Measurements from ENCODE around the gene RPUSD4. TPM values are rescaled to one million over a fixed set of nuclear protein-coding genes. Genes with fewer than 3 reads are reported as not detected.

RPUSD4 gene
- total and polyA plus RNA-seq, 2 experiments from 2014 or later, result 12.1 to 21.3 TPM

- H3K9me3 ChIP-seq (ENCODE audit: low read depth), result no peaks in the 10 kb centered on the region
- H3K36me3 ChIP-seq (ENCODE audit: low read depth), result peaks cover 16% of the 10 kb centered on the region; the same call in 1 of the 2 replicates
- no peaks in the 10 kb centered on the region for H3F3A ChIP-seq (ENCODE audit: insufficient read depth)
- no peak overlapping the region for H2AFZ ChIP-seq
- H3K9me2 ChIP-seq (ENCODE audit: insufficient read depth), result no peaks in the 10 kb centered on the region
- no peaks in the 10 kb centered on the region for H4K20me1 ChIP-seq (ENCODE audit: insufficient read depth)
- H3K4me2 ChIP-seq (ENCODE audit: unreplicated experiment), result no peak overlapping the region
- no peak for DNase-seq
- no peak overlapping the region for H3K9ac ChIP-seq
- H3K27me3 ChIP-seq (replicated peaks; ENCODE audit: insufficient read depth), result no peaks in the 10 kb centered on the region
- H3K4me3 ChIP-seq, result no peak overlapping the region
- no peak for TF ChIP-seq EZH2phosphoT487 (IDR thresholded peaks at IDR 0.05; ENCODE audit: insufficient read depth, low read depth)
- no peak for TF ChIP-seq EZH2 (IDR thresholded peaks at IDR 0.05; ENCODE audit: insufficient read depth, poor library complexity, severe bottlenecking)
- no peak overlapping the region for H3K27ac ChIP-seq
- in situ Hi-C loops (cut with MboI), result no loop called here
- peaks cover 8% of the 10 kb centered on the region for H3K4me1 ChIP-seq (ENCODE audit: insufficient read depth)
- WGBS, 2 experiments (ENCODE audit: low coverage in 1 of 2, low lambda C conversion rate in 2 of 2, missing lambda C conversion rate in 2 of 2), result 94 to 96% methylated on average over 2 of the region's 2 CpGs
- peaks cover 28% of the 10 kb centered on the region for H3K79me2 ChIP-seq (ENCODE audit: insufficient read depth)
Observed at GRCh38 chr11:126207896-126208295, 3.6 kb downstream of the RPUSD4 start.

- H4K20me1 ChIP-seq (ENCODE audit: insufficient read depth), result no peaks in the 10 kb centered on the region
- H3K27ac ChIP-seq, result no peak overlapping the region
- no peak overlapping the region for H3K4me2 ChIP-seq (ENCODE audit: unreplicated experiment)
- TF ChIP-seq EZH2 (IDR thresholded peaks at IDR 0.05; ENCODE audit: insufficient read depth, poor library complexity, severe bottlenecking) (no peak), EZH2phosphoT487 (IDR thresholded peaks at IDR 0.05; ENCODE audit: insufficient read depth, low read depth) (no peak)
- in situ Hi-C loops (cut with MboI), result no loop called here
- peaks cover under 1% of the 10 kb centered on the region; the same call in 1 of the 2 replicates for H3K4me1 ChIP-seq (ENCODE audit: insufficient read depth)
- DNase-seq, result no peak
- no peak overlapping the region for H3K9ac ChIP-seq
- no peaks in the 10 kb centered on the region for H3F3A ChIP-seq (ENCODE audit: insufficient read depth)
- peaks cover 10% of the 10 kb centered on the region for H3K79me2 ChIP-seq (ENCODE audit: insufficient read depth)
- H3K4me3 ChIP-seq, result no peak overlapping the region
- no peaks in the 10 kb centered on the region for H3K9me3 ChIP-seq (ENCODE audit: low read depth)
- peaks cover 25% of the 10 kb centered on the region; the same call in 1 of the 2 replicates for H3K36me3 ChIP-seq (ENCODE audit: low read depth)
- 93 to 94% methylated on average over 14 of the region's 14 CpGs for WGBS, 2 experiments (ENCODE audit: low coverage in 1 of 2, low lambda C conversion rate in 2 of 2, missing lambda C conversion rate in 2 of 2)
- no peaks in the 10 kb centered on the region for H3K27me3 ChIP-seq (replicated peaks; ENCODE audit: insufficient read depth)
- H2AFZ ChIP-seq, result no peak overlapping the region
- H3K9me2 ChIP-seq (ENCODE audit: insufficient read depth), result no peaks in the 10 kb centered on the region
Observed at GRCh38 chr11:126205359-126205758, 6.1 kb downstream of the RPUSD4 start.

- no peaks in the 10 kb centered on the region for H3K9me3 ChIP-seq (ENCODE audit: low read depth)
- no peaks in the 10 kb centered on the region for H3K9me2 ChIP-seq (ENCODE audit: insufficient read depth)
- DNase-seq, result no peak
- no peaks in the 10 kb centered on the region for H3F3A ChIP-seq (ENCODE audit: insufficient read depth)
- 76 to 79% methylated on average over 8 of the region's 8 CpGs for WGBS, 2 experiments (ENCODE audit: low coverage in 1 of 2, low lambda C conversion rate in 2 of 2, missing lambda C conversion rate in 2 of 2)
- H3K9ac ChIP-seq, result no peak overlapping the region
- H3K4me2 ChIP-seq (ENCODE audit: unreplicated experiment), result no peak overlapping the region
- H3K27ac ChIP-seq, result no peak overlapping the region
- H3K36me3 ChIP-seq (ENCODE audit: low read depth), result peaks cover 20% of the 10 kb centered on the region; the same call in 1 of the 2 replicates
- no peaks in the 10 kb centered on the region for H3K27me3 ChIP-seq (replicated peaks; ENCODE audit: insufficient read depth)
- TF ChIP-seq EZH2phosphoT487 (IDR thresholded peaks at IDR 0.05; ENCODE audit: insufficient read depth, low read depth), result no peak
- TF ChIP-seq EZH2 (IDR thresholded peaks at IDR 0.05; ENCODE audit: insufficient read depth, poor library complexity, severe bottlenecking), result no peak
- H2AFZ ChIP-seq, result no peak overlapping the region
- no peaks in the 10 kb centered on the region for H4K20me1 ChIP-seq (ENCODE audit: insufficient read depth)
- in situ Hi-C loops (cut with MboI), result no loop called here
- H3K4me1 ChIP-seq (ENCODE audit: insufficient read depth), result no peaks in the 10 kb centered on the region
- H3K4me3 ChIP-seq, result no peak overlapping the region
- no peaks in the 10 kb centered on the region for H3K79me2 ChIP-seq (ENCODE audit: insufficient read depth)
Observed at GRCh38 chr11:126202646-126203359, 8.6 kb downstream of the RPUSD4 start.

GRCh38 chr11:126198648-126199047 is 12.8 kb downstream of the RPUSD4 start:
- no peak overlapping the region for H3K9ac ChIP-seq
- H3K9me3 ChIP-seq (ENCODE audit: low read depth), result no peaks in the 10 kb centered on the region
- no peak overlapping the region for H3K4me3 ChIP-seq
- no peaks in the 10 kb centered on the region for H3F3A ChIP-seq (ENCODE audit: insufficient read depth)
- WGBS, 2 experiments (ENCODE audit: low coverage in 1 of 2, low lambda C conversion rate in 2 of 2, missing lambda C conversion rate in 2 of 2), result 90 to 91% methylated on average over 5 of the region's 5 CpGs
- no peak overlapping the region for H3K27ac ChIP-seq
- in situ Hi-C loops (cut with MboI), result loop anchor here (5.0 kb wide), 1 partner anchor 276 kb away; no protein-coding TSS in a partner anchor
- H3K27me3 ChIP-seq (replicated peaks; ENCODE audit: insufficient read depth), result no peaks in the 10 kb centered on the region
- no peaks in the 10 kb centered on the region for H4K20me1 ChIP-seq (ENCODE audit: insufficient read depth)
- H3K9me2 ChIP-seq (ENCODE audit: insufficient read depth), result no peaks in the 10 kb centered on the region
- H3K4me2 ChIP-seq (ENCODE audit: unreplicated experiment), result no peak overlapping the region
- no peak overlapping the region for H2AFZ ChIP-seq
- DNase-seq, result no peak
- H3K4me1 ChIP-seq (ENCODE audit: insufficient read depth), result no peaks in the 10 kb centered on the region
- H3K36me3 ChIP-seq (ENCODE audit: low read depth), result peaks cover 19% of the 10 kb centered on the region; the same call in 1 of the 2 replicates
- no peaks in the 10 kb centered on the region for H3K79me2 ChIP-seq (ENCODE audit: insufficient read depth)
- no peak for TF ChIP-seq EZH2 (IDR thresholded peaks at IDR 0.05; ENCODE audit: insufficient read depth, poor library complexity, severe bottlenecking)
- TF ChIP-seq EZH2phosphoT487 (IDR thresholded peaks at IDR 0.05; ENCODE audit: insufficient read depth, low read depth), result no peak
